Stimulated activated CD4-positive, alpha-beta T cell treated with anti-CD3 and anti-CD28 coated beads, TNF-alpha, amount 100 ng/mL, for 4 hours (primary cell): ENCODE results near the gene MRAS.

ENCODE experiments used
- DNase-seq, 3 experiments: peaks; one replicate each; pipeline ENCODE4 v3.0.0-alpha.2; 2020; ENCODE audit warnings: low read depth in 3 of 3

MRAS gene

DNA sequence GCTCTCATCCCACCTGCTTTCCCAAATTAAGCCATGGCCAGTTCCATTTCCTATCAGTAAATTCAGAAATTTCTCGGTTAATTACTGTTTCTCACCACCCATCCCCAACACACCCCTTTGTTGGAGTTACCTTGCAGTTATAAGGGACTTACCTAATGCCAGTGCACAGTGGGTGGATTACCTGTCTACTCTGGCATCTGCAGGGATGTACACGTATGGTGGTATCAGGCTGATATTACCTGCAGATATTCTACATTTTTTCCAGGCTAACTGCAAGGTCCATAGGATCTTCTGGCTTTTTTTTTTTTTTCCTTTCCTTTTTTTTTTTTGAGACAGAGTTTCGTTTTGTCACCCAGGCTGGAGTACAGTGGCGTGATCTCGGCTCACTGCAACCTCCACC lies 7.9 kb upstream of the MRAS start:
- no peak for DNase-seq

GRCh38 chr3:138344754-138345153 lies 3.6 kb upstream of the MRAS start:
- no peak for DNase-seq

GRCh38 chr3:138348754-138349739 lies 668 bp downstream of the MRAS start:
- DNase-seq = no peak

- DNase-seq = no peak
Measured at GRCh38 chr3:138349926-138350665, 1.7 kb downstream of the MRAS start.

- no peak for DNase-seq
Measured at GRCh38 chr3:138351151-138351550, 2.8 kb downstream of the MRAS start.

DNA sequence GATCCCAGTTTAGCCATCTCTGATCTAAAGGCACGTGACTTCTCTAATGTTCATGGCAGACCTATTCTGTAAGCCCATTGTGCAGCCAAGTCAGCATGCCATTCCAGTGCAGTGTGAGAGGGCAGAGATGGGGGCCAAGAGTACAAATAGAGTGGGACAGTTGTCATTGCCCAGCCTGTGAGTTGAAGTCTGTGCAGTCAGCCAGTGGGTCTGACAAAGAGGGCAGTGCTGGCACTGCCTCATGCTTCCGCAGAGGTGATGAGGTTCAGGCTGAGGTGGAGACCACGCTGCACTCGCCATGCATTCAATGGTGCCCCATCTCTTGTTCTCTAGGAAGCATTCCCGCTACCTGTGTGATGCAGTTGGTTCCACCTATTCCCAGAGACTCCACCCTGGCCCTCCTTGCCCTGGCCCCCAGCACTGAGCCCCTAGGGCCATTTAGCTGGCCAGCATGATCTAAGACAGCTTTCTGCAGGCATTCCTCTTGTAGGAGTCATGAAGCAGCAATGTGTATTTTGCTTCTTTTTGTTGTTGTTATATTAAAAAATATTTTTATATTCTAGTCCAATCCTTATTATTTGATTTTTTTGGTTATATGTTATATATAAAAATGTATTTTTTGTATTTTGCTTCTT lies 3.7 kb downstream of the MRAS start:
- DNase-seq = no peak

DNA sequence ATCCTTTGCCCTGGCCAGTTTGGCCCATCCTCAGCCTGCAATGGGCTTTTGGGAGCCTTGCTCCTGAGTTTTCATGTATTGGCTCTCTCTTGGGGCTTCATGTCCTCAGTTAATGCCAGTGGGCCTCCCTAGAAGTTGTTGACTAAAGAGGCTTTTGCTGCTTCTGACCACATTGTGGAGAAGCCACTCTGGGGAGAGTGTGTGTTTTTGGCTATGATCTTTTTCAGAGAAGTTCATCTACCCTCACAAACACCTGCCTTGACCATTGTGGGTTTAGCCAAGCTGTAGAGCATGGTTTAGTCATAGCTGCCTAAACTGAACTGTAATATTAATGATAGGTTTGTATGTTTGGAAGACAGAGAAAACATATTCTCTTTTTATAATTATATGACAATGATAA lies 6.0 kb downstream of the MRAS start:
- DNase-seq = no peak

- no peak for DNase-seq
Measured at GRCh38 chr3:138355071-138355470, 6.7 kb downstream of the MRAS start.

GRCh38 chr3:138356730-138357405 lies 8.5 kb downstream of the MRAS start:
- no peak for DNase-seq

DNA sequence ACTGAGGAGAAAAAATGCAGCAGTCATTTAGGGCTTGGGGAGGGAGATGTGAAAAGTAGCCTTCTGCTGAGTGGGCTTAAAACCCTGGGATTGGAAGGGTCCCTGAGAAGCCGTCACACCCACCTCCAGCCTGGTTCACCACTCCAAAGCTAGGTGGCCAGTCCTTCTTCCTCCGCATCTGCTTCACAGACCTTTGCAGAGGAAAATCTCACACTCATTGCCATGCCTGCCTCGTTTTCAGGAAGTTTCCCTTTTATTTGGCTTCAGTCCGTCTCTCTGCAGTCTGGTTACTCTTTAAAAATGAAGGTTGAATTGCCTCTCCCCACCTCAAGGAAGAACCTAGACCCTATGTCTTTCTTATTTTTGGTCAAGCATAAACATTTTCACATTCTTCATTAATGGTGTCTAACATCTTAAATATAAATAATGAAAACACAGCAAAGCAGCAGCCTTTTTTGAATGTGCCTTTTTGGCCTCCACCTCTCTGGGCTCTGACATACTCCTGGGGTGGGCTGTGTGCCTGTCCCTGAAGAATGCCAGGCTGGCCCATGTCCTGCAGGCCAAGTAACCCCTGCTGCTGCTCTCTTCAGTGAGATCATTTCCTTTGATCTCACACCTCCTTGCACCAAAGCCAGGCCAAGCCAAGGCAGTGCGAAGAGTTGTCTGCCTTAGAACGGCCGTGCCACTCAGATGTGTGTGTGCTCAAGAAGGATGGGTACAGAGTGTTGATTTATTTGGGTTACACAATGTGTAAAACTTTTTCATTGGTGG lies 11.0 kb downstream of the MRAS start:
- DNase-seq = no peak

GRCh38 chr3:138359919-138360868 lies 11.8 kb downstream of the MRAS start:
- no peak for DNase-seq

DNA sequence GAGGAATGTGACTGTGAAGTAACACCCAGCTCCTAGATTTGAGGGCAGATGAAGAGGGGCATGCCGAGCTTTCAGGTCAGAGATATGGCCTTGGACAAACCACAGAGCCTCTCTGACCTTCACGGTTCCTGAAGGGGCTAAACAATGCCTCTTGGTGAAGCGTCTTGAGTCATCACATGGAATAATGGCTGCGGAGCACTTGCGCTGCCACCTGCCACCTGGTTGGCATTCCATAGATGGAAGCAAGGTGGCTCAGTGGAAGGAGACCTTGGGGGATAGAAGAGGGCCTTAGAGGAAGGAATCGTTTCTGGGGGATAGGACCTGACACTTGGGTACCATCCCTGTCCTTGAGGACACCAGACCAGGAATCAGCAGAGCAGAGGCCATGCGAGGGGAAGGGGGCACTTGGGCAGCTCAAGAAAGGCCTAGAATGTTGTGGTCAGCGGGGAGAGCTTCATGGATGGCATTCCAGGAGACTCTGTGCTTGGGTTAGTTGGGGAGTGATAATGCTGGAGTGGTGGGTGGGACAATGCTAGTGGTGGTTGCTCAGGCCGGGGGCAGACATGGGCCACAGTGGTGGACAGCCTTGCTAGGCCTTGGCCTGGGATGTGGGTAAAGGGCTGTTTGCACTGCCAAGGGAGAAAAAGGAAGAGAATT lies 12.6 kb downstream of the MRAS start:
- DNase-seq = no peak

DNA sequence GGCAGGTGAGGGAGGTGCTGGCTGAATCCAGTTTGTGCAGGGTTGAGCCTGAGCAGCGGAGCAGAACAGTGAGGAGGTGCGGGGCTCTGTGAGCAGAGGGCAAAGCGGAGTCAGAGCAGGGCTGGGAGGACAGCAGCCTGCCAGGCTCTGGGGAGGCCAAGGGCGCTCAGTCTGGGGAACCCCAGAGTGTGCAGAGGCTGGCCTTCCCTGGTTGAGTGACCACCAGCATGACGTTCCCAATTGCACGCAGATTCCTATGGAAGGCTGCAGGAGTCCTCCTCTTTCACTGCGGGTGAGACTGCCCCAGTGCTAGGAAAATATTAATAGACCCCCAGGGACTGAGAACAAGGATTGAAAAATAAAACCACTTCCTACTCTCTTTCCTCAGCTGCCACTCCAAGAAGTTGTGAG lies 13.2 kb downstream of the MRAS start:
- DNase-seq = no peak

GRCh38 chr3:138362538-138362937 lies 14.2 kb downstream of the MRAS start:
- no peak for DNase-seq

- DNase-seq = no peak
Measured at GRCh38 chr3:138363322-138363721, 14.9 kb downstream of the MRAS start.

DNA sequence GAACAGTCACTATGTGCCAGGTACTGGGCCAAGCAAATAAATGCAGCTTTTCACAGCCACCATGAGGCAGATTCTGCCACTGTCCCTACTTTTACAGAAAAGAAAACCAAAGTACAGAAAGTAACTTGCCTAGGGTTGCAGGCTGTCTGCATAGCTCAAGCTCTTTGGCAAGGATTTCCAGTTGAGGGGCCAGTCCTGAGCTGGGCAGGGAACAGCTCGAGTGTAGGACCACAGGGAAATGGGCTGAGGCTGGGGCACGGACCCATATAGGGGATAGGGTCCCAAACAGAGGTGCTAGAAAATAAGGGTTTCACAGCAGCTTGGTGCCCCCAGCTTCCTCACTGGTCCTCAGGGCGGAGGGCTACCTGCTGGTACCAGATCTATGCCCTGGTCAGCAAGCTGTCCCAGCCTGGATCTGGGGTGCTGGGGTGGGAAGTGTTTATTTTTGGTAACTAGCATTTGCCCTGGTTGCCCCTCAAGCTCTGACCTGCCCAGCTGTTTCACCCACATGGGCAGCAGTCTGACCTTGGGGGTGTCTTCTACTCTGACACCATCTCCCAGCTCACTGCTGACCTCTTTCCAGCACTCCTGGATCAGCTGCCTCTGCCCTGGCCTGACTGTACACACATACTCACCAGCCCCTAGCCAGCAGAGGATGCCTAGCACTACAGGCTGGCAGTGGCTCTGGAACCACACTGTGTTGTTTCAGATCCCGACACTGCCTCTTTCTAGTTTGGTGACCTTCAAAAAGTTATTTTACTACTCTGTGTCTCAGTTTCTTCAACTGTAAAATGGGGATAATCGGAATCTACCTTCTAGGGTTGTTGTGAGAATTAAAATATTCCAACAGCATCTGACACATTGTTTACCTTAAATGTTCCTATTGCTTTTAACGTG lies 16.2 kb downstream of the MRAS start:
- DNase-seq = no peak

GRCh38 chr3:138365253-138365555 lies 16.8 kb downstream of the MRAS start:
- no peak for DNase-seq

- no peak for DNase-seq
Measured at GRCh38 chr3:138366006-138366759, 17.8 kb downstream of the MRAS start.
